Uterus (tissue), 4 donors: ENCODE measurements around the gene SH3PXD2A. TPM values are rescaled to one million over a fixed set of nuclear protein-coding genes. Genes with fewer than 3 reads are reported as not detected.
A peak's percentile ranks its signal among the peaks of the same experiment; 100 is the strongest.

ENCODE experiments used
- DNase-seq, 2 donors: peaks; one replicate each; pipeline ENCODE4 v3.0.0-alpha.2; 2019 to 2020
- H3K27ac ChIP-seq, 2 donors: fragments of 200-600 bp; sonication (generic); 1 replicate in 1 of 2; 2 replicates in 1 of 2; pipeline ENCODE4 v1.5.1; 2016 to 2018
- H3K27me3 ChIP-seq, 2 donors: fragments of 200-600 bp; sonication (generic); one replicate each; pipeline ENCODE4 v1.5.1; 2018 to 2019; ENCODE audit warnings: control low read depth in 1 of 2
- H3K36me3 ChIP-seq, 2 donors: fragments of 200-600 bp; sonication (generic); one replicate each; pipeline ENCODE4 v1.5.1; 2019; ENCODE audit warnings: control low read depth in 1 of 2
- H3K4me1 ChIP-seq, 2 donors: fragments of 200-600 bp; sonication (generic); one replicate each; pipeline ENCODE4 v1.5.1; 2018 to 2019; ENCODE audit warnings: control low read depth in 1 of 2
- H3K4me3 ChIP-seq, 2 donors: fragments of 200-600 bp; sonication (generic); 1 replicate in 1 of 2; 2 replicates in 1 of 2; pipeline ENCODE4 v1.5.1; 2018 to 2019; ENCODE audit warnings: mild to moderate bottlenecking in 1 of 2
- H3K9me3 ChIP-seq, 2 donors: fragments of 200-600 bp; sonication (generic); one replicate each; pipeline ENCODE4 v1.5.1; 2019; ENCODE audit warnings: control low read depth in 1 of 2
- CTCF ChIP-seq, 4 experiments: fragments of 200-600 bp in 2 of 4; fragments of 450-650 bp in 2 of 4; sonication (generic) in 2 of 4; IDR thresholded peaks; one replicate each; pipeline ENCODE4 v1.5.1; 2016 to 2019; ENCODE audit warnings: antibody characterized with exemption in 4 of 4, mild to moderate bottlenecking in 2 of 4, moderate library complexity in 1 of 4
- POLR2A ChIP-seq, 2 donors: fragments of 450-650 bp; IDR thresholded peaks; one replicate each; pipeline ENCODE4 v1.6.1; 2016; ENCODE audit warnings: antibody characterized with exemption in 2 of 2, mild to moderate bottlenecking in 1 of 2, moderate library complexity in 1 of 2
- intact Hi-C: fragments of 100-400 bp; cut with DNase I; formaldehyde crosslinking; loops from one replicate; pipeline ENCODE4 v1.15.1; 2023; ENCODE audit warnings: low total_unique reads
- total RNA-seq, 4 donors: library from RNA; depleted of rRNA in 3 of 4; stranded (reverse); fragments of >200 nt in 3 of 4; gene quantifications; one replicate each; pipeline versions ENCODE4 v1.1.0 to v1.2.4, GENCODE V29; 2014 to 2023
- donor health status: DM: yes; HTN: yes; CAD: no.

The SH3PXD2A gene
- total RNA-seq, 4 donors from 2014 or later = 12.6 to 117 (median 46.6) TPM

GRCh38 chr10:103648636-103649532 is 206.5 kb downstream of the SH3PXD2A start:
- H3K4me1 ChIP-seq = peaks cover 42 to 56% of the 10 kb centered on the region in 2 donors

GRCh38 chr10:103648251-103648635 is 207.1 kb downstream of the SH3PXD2A start:
- Histone ChIP-seq H3K4me1 (peaks cover 42 to 56% of the 10 kb centered on the region in 2 donors), H3K4me3 (no peak overlapping the region), H3K36me3 (no peaks in the 10 kb centered on the region), H3K27ac (peak overlapping the region; percentile 73), H3K9me3 (no peaks in the 10 kb centered on the region), H3K27me3 (no peaks in the 10 kb centered on the region)
- intact Hi-C loops = no loop called here
- peak in 1 of 2 donors; percentile 69 for DNase-seq
- no peak for TF ChIP-seq CTCF (IDR thresholded peaks at IDR 0.05)
- TF ChIP-seq POLR2A (IDR thresholded peaks at IDR 0.05) = no peak

More at GRCh38 chr10:103648636-103649532, 206.5 kb downstream of the SH3PXD2A start:
- Histone ChIP-seq H3K4me3 (no peak overlapping the region), H3K9me3 (no peaks in the 10 kb centered on the region), H3K27ac (peak overlapping the region; percentile 73), H3K27me3 (no peaks in the 10 kb centered on the region), H3K36me3 (no peaks in the 10 kb centered on the region)
- intact Hi-C loops = no loop called here
- DNase-seq = peak; percentile 56 to 75
- TF ChIP-seq CTCF (IDR thresholded peaks at IDR 0.05) (no peak), POLR2A (IDR thresholded peaks at IDR 0.05) (no peak)

- TF ChIP-seq POLR2A (IDR thresholded peaks at IDR 0.05) = no peak
- TF ChIP-seq CTCF (IDR thresholded peaks at IDR 0.05) = no peak
- Histone ChIP-seq H3K36me3 (no peaks in the 10 kb centered on the region), H3K27me3 (no peaks in the 10 kb centered on the region), H3K4me3 (no peak overlapping the region), H3K4me1 (peaks cover 35 to 37% of the 10 kb centered on the region in 2 donors), H3K27ac (peak overlapping the region; percentile 71 to 73), H3K9me3 (no peaks in the 10 kb centered on the region)
- DNase-seq = no peak
- intact Hi-C loops = no loop called here
Measured at GRCh38 chr10:103646304-103646703, 209.1 kb downstream of the SH3PXD2A start.

GRCh38 chr10:103645141-103646054 is 210.0 kb downstream of the SH3PXD2A start:
- H3K27me3 ChIP-seq = no peaks in the 10 kb centered on the region
- H3K27ac ChIP-seq = peak overlapping the region; percentile 71 to 73

More at GRCh38 chr10:103645141-103646054, 210.0 kb downstream of the SH3PXD2A start:
- no peak overlapping the region for H3K4me3 ChIP-seq
- H3K9me3 ChIP-seq = no peaks in the 10 kb centered on the region
- H3K36me3 ChIP-seq = no peaks in the 10 kb centered on the region
- intact Hi-C loops = no loop called here
- peaks cover 35 to 37% of the 10 kb centered on the region in 2 donors for H3K4me1 ChIP-seq
- peak; percentile 86 to 87 for DNase-seq
- TF ChIP-seq CTCF (IDR thresholded peaks at IDR 0.05) (no peak), POLR2A (IDR thresholded peaks at IDR 0.05) (no peak)
